Duodenal mucosa (tissue), 2 donors: ENCODE measurements around the gene CD79B.

Experiments used
- H3K27ac ChIP-seq: one replicate; pipeline ENCODE4 v1.7.0; 2013; ENCODE audit warnings: low read depth, low read length
- H3K27me3 ChIP-seq, 2 donors: one replicate each; pipeline ENCODE4 v1.7.0; 2013; ENCODE audit warnings: low read length in 2 of 2, control low read depth in 1 of 2; ENCODE audit not compliant: insufficient read depth in 2 of 2, control insufficient read depth in 1 of 2
- H3K36me3 ChIP-seq, 2 donors: one replicate each; pipeline ENCODE4 v1.7.0; 2013; ENCODE audit warnings: low read length in 2 of 2, control low read depth in 1 of 2; ENCODE audit not compliant: insufficient read depth in 2 of 2, control insufficient read depth in 1 of 2
- H3K4me1 ChIP-seq, 2 donors: one replicate each; pipeline ENCODE4 v1.7.0; 2013; ENCODE audit warnings: low read length in 2 of 2, control low read depth in 1 of 2; ENCODE audit not compliant: insufficient read depth in 2 of 2, control insufficient read depth in 1 of 2
- H3K4me3 ChIP-seq, 2 donors: one replicate each; pipeline ENCODE4 v1.7.0; 2013; ENCODE audit warnings: low read length in 2 of 2, low read depth in 1 of 2
- H3K9ac ChIP-seq, 2 donors: one replicate each; pipeline ENCODE4 v1.7.0; 2013; ENCODE audit warnings: low read length in 2 of 2, low read depth in 1 of 2
- H3K9me3 ChIP-seq, 2 donors: one replicate each; pipeline ENCODE4 v1.7.0; 2013; ENCODE audit warnings: low read length in 2 of 2, control low read depth in 1 of 2; ENCODE audit not compliant: control insufficient read depth in 1 of 2

The CD79B gene

DNA sequence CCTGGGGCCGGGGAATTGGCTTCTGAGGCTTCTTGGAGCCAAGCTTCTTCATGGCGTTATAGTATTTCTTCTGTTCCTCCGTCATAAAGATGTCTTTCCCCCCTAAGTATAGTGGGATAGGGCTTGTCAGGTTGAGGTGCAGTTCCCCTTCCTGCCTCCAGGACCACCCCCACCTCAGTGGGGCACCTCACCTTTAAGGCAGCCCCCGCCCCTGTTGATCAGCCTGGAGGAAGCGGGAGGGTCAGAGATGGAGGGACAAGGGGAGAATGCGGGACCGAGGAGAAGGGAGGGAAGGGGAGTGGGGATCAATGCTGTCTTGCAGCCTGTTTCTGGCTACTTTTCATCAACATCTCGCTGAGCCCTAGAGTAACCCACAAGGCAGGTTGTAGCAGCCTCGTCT lies 11.6 kb upstream of the CD79B start:
- Histone ChIP-seq H3K9ac (no peak overlapping the region), H3K4me1 (peaks cover 0 to 3% of the 10 kb centered on the region in 2 donors), H3K9me3 (no peaks in the 10 kb centered on the region), H3K4me3 (no peak overlapping the region), H3K36me3 (no peaks in the 10 kb centered on the region), H3K27me3 (no peaks in the 10 kb centered on the region), H3K27ac (no peak overlapping the region)

DNA sequence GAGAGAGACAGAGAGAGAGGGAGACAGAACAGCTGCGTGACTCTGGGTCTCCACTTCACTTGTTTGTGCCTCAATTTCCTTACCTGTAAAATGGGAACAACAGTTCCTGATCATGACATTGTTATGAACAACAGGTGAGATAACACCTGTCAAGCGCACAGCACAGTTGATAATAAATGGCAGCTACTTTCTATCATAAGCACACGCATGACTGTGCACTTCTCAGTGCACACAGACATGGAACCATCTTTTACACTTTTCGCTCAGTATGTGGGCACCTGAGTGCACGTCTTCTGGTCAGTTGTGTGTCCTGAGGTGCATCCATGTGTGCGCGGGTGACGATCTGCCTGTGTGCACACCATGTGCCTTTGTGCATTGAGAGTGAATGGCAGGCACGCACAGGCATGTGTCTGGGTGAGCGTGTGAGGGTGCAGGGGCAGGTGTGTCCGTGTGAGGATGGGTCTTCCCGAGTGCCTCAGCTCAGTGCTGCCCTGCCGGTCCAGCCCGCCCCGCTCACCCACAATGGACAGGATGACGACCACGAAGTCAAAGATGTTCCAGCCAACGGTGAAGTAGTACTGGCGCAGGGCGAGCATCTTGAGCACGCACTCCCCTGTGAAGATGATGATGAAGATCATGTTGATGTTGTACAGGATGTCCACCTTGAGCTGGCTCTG lies 10.3 kb upstream of the CD79B start:
- Histone ChIP-seq H3K4me3 (no peak overlapping the region), H3K9me3 (no peaks in the 10 kb centered on the region), H3K4me1 (peaks cover 0 to 3% of the 10 kb centered on the region in 2 donors), H3K9ac (no peak overlapping the region), H3K27ac (no peak overlapping the region), H3K36me3 (no peaks in the 10 kb centered on the region), H3K27me3 (no peaks in the 10 kb centered on the region)

DNA sequence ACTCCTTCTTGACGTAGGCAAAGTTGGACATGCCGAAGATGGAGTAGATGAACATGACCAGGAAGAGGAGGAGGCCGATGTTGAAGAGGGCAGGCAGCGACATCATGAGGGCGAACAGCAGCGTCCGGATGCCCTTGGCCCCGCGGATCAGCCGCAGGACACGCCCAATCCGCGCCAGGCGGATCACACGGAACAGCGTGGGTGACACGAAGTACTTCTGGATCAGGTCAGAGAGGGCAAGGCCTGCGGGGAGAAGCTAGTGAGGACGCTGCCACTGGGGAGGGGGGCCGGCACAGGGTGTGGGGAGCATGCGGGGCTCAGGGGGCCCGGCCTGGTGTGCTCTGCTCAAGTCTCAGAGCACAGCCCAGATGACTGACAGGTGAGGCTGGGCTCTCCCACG lies 9.6 kb upstream of the CD79B start:
- Histone ChIP-seq H3K9me3 (no peaks in the 10 kb centered on the region), H3K36me3 (no peaks in the 10 kb centered on the region)

DNA sequence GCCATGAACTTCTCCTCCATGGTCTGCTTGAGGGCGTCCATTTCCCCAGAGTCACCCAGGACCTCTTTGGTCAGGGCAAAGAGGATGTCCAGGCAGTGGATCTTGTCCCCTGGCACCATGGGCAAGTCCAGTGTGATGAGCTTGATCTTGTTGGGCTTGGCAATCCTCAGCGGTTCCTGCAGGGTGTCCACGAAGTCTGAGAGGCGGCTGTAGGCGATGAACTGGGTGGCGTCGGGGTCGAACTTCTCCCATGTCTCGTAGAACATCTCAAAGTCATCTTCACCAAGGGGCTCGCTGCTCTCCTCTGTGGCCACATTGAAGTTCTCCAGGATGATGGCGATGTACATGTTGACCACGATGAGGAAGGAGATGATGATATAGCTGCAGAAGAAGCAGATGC lies 9.0 kb upstream of the CD79B start:
- Histone ChIP-seq H3K4me3 (no peak overlapping the region), H3K9me3 (no peaks in the 10 kb centered on the region), H3K27me3 (no peaks in the 10 kb centered on the region), H3K36me3 (no peaks in the 10 kb centered on the region), H3K4me1 (no peaks in the 10 kb centered on the region), H3K27ac (no peak overlapping the region), H3K9ac (no peak overlapping the region)

More for the DNA sequence above, 9.6 kb upstream of the CD79B start:
- no peaks in the 10 kb centered on the region for H3K27me3 ChIP-seq
- H3K9ac ChIP-seq = no peak overlapping the region
- H3K27ac ChIP-seq = no peak overlapping the region
- no peak overlapping the region for H3K4me3 ChIP-seq
- peaks cover 0 to 3% of the 10 kb centered on the region in 2 donors for H3K4me1 ChIP-seq

DNA sequence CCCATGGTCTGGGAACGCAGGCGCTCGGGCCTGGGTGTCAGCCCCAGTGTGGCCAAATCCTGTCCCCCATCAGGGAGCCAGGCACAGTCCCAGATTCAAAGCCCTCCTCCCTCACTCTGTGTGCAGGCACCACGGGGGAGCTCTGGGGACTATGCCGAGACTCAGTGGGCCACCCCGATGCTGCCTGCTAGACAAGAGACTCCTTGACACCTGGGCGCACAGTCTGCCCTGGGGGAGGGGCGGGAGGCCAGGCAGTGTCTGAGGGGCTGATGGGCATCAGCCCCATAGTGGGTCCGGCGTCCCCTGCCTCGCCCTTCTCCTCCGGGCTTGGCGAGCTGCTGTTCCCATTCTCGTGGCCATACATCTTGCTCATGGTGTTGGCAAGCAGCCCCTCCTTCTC lies 8.5 kb upstream of the CD79B start:
- H3K36me3 ChIP-seq = no peaks in the 10 kb centered on the region
- no peak overlapping the region for H3K27ac ChIP-seq
- no peaks in the 10 kb centered on the region for H3K4me1 ChIP-seq

DNA sequence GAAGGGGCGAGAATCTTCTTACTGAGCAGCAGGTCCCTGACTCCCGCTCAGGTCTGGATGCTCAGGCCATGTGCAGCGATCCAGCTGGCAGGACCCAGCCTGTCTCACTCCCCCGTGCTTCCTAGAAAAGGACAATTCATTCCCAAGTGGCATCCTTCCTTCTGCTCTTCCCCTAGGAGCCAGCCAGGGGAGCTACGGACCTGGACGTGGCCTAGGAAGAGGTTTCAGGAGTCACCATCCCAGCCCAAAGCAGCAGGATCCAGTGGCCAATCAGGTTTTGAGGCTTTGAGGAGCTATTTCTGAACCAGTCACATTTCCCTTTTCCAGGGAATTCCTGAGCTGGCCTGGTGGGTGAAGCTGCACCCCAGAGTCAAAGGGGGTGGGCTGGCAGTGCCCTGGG lies 7.8 kb upstream of the CD79B start:
- H3K4me3 ChIP-seq = no peak overlapping the region
- H3K27me3 ChIP-seq = no peaks in the 10 kb centered on the region
- no peak overlapping the region for H3K27ac ChIP-seq
- H3K9me3 ChIP-seq = no peaks in the 10 kb centered on the region
- H3K9ac ChIP-seq = no peak overlapping the region
- H3K36me3 ChIP-seq = no peaks in the 10 kb centered on the region
- no peaks in the 10 kb centered on the region for H3K4me1 ChIP-seq

More for the DNA sequence above, 8.5 kb upstream of the CD79B start:
- no peaks in the 10 kb centered on the region for H3K27me3 ChIP-seq
- H3K4me3 ChIP-seq = no peak overlapping the region
- no peak overlapping the region for H3K9ac ChIP-seq
- no peaks in the 10 kb centered on the region for H3K9me3 ChIP-seq

DNA sequence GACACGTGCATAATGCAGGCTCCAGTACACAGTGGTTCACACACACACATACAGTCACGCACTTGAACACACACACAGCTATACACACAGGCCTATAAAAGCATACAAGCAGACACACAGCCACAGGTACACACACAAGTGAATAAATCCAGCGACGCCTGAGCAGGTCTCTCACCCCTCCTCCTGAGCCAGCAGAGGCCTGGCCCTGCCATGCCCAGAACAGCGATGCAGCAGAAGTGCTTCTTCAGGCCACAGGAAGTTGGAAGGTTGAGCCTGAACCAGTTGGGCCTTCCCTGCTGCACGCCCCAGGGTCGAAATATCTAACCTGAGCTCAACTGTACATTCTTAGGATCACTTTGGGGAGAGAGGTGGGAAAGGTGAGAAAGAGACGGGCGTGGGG lies 7.3 kb upstream of the CD79B start:
- Histone ChIP-seq H3K9ac (no peak overlapping the region), H3K4me1 (no peaks in the 10 kb centered on the region), H3K9me3 (no peaks in the 10 kb centered on the region), H3K27ac (no peak overlapping the region), H3K27me3 (no peaks in the 10 kb centered on the region), H3K36me3 (no peaks in the 10 kb centered on the region), H3K4me3 (no peak overlapping the region)

DNA sequence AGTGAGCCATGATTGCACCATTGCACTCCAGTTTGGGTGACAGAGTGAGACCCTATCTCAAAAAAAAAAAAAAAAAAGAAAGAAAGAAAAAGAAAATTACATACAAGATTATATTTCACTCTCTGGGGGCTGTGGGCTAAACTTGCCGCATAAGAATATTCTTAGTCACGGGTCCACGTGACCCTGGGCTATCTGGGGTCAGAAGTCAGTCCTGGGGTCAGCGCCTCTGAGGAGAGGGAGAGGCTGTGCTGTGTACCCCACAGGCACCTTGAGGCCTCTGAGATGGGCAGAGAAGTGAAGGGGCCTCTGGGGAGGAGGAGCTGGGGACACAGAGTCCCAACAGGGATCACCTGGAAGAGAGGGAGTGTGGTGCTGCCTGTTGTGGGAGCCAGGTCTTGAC lies 5.8 kb upstream of the CD79B start:
- Histone ChIP-seq H3K27ac (no peak overlapping the region), H3K4me1 (no peaks in the 10 kb centered on the region), H3K9me3 (no peaks in the 10 kb centered on the region)

DNA sequence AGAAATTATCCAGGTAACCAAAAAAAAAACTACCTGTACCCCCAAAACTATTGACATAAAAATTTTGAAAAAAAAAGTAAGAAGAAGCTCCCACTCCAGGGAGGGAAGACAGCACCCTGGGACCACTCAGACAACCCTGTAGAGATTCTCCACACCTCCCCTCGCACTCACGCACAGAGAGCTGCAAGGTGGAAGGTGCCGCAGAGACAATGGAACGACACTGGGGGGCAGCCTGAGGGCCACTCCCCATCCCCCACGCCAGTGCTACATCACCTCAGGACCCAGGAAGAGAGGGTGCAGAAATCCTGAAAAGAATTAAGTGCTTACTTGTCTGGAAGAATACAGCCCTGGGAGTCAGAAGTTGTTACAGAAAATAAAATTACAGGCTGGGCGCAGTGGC lies 5.2 kb upstream of the CD79B start:
- H3K4me3 ChIP-seq = no peak overlapping the region
- H3K36me3 ChIP-seq = no peaks in the 10 kb centered on the region
- H3K9ac ChIP-seq = no peak overlapping the region
- H3K4me1 ChIP-seq = no peaks in the 10 kb centered on the region
- no peak overlapping the region for H3K27ac ChIP-seq
- H3K9me3 ChIP-seq = no peaks in the 10 kb centered on the region
- no peaks in the 10 kb centered on the region for H3K27me3 ChIP-seq

More for the DNA sequence above, 5.8 kb upstream of the CD79B start:
- H3K4me3 ChIP-seq = no peak overlapping the region
- no peaks in the 10 kb centered on the region for H3K36me3 ChIP-seq
- no peak overlapping the region for H3K9ac ChIP-seq
- no peaks in the 10 kb centered on the region for H3K27me3 ChIP-seq

DNA sequence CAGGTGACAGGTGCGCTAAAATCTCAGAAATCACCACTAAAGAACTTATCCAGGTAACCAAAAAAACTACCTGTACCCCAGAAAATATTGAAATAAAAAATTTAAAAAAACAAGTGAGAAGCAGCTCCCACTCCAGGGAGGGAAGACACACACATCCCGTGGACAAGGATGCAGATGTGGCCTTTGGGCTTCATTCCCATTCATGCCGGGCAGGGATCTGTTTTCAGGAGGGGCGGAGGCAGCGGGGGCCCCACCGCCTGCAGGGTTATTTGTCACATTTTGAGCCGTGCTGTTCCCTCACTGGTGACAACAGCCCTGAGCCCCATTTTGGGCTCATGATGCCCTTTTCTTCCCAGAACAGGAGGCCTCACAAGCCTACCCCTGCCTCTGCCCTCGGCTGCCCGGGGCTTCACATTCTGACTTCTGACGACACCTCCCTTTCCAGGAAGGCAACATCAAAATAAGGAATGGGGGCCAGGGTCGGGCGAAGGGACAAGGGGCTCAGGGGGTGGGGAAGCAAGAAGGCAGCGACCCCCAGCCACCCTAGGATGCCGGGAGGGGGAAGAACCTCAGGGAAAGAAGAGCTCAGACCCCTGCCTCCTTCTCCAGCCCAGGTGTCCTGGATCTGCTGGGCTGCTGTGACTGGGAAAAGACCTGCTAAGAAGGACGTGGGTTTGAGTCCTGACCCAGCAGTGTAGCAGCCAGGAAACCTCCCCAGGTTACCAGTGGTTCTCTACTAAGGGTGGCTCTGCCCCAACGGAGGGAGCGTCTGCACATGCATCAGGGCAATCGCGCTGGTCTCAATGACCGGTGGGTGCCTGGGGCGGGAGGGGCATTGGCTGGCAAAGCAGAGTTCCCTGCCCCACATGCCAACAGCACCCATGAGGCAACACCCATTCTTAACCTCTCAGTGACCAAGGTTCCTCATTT lies 2.3 kb upstream of the CD79B start:
- H3K9ac ChIP-seq = no peak overlapping the region
- H3K4me3 ChIP-seq = no peak overlapping the region
- H3K36me3 ChIP-seq = no peaks in the 10 kb centered on the region
- no peaks in the 10 kb centered on the region for H3K27me3 ChIP-seq
- peaks cover 7 to 9% of the 10 kb centered on the region in 2 donors for H3K4me1 ChIP-seq
- H3K9me3 ChIP-seq = no peaks in the 10 kb centered on the region
- no peak overlapping the region for H3K27ac ChIP-seq
